Stimulated activated CD4-positive, alpha-beta T cell treated with anti-CD3 and anti-CD28 coated beads, Interleukin-15, amount 100 ng/mL, for 1 hour (primary cell): ENCODE data around the gene TPRA1.
"Not testable (repeated sequence)": the region's sequence is repeated elsewhere in the genome, so short reads cannot be mapped to it uniquely, and the experiment has no call there.

Experiments
- DNase-seq, 2 donors: peaks; one replicate each; pipeline ENCODE4 v3.0.0-alpha.2; 2020; ENCODE audit warnings: low read depth in 1 of 2, low spot score in 1 of 2

TPRA1 gene

GRCh38 chr3:127539366-127540060 is 51.0 kb downstream of the TPRA1 start:
- DNase-seq: no peak

- DNase-seq: no peak
These were observed 52.0 kb downstream of the TPRA1 start for GRCh38 chr3:127538569-127538968.

GRCh38 chr3:127536830-127537812 is 53.4 kb downstream of the TPRA1 start:
- DNase-seq: no peak

GRCh38 chr3:127535901-127536829 is 54.4 kb downstream of the TPRA1 start:
- DNase-seq: no peak

- DNase-seq: no peak
These were observed 55.3 kb downstream of the TPRA1 start for GRCh38 chr3:127535106-127535785.

GRCh38 chr3:127534564-127534963 is 56.0 kb downstream of the TPRA1 start:
- DNase-seq: no peak

GRCh38 chr3:127534161-127534451 is 56.4 kb downstream of the TPRA1 start:
- DNase-seq: no peak

GRCh38 chr3:127532561-127533203 is 57.9 kb downstream of the TPRA1 start:
- no peak for DNase-seq

- DNase-seq: no peak
These were observed 58.7 kb downstream of the TPRA1 start for GRCh38 chr3:127531821-127532220.

GRCh38 chr3:127530863-127531262 is 59.7 kb downstream of the TPRA1 start:
- not testable (repeated sequence) for DNase-seq

GRCh38 chr3:127529346-127530188 is 61.0 kb downstream of the TPRA1 start:
- DNase-seq: no peak

- DNase-seq: no peak
These were observed 65.2 kb downstream of the TPRA1 start for GRCh38 chr3:127525373-127525772.

- no peak for DNase-seq
These were observed 66.1 kb downstream of the TPRA1 start for GRCh38 chr3:127524296-127524896.
